ENCODE results near the gene RBM33. TPM values are rescaled to one million over a fixed set of nuclear protein-coding genes. Genes with fewer than 3 reads are reported as not detected.

RBM33 gene
- total and polyA plus RNA-seq, 7 donors: 11.6 to 49.3 (median 40.4) TPM

DNA sequence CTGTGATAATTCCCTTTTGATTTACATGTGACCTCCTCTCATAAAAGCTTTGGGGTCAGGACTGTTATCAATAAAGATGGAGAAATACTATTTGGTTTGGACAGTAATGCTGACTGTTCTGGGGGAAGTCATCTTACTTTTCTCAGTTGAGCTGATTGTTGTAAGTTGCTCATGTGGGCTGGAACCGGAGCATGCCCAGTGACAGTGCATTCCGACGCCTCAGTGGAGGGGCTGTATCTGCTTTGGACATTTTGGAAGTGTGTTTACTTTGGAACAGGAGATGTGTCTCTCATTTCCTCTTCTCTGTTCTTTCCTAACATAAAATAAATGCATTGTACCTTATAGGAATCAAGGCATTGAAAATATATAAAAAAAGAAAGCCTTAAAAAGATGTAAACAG, 30.1 kb downstream of the RBM33 start:
- peaks cover 8% of the 10 kb centered on the region for H3K4me1 ChIP-seq
- H3K27me3 ChIP-seq (ENCODE audit: insufficient read depth in 3 of 3, low read length in 2 of 3): no peaks in the 10 kb centered on the region
- DNase-seq (no peak), ATAC-seq (no peak)
- intact Hi-C loops (cut with DNase I): no loop called here
- H3K4me3 ChIP-seq: no peak overlapping the region
- 87 to 91% (median 87%) methylated on average over 3 of the region's 3 CpGs for WGBS, 3 donors
- TF ChIP-seq, protein P1, sequence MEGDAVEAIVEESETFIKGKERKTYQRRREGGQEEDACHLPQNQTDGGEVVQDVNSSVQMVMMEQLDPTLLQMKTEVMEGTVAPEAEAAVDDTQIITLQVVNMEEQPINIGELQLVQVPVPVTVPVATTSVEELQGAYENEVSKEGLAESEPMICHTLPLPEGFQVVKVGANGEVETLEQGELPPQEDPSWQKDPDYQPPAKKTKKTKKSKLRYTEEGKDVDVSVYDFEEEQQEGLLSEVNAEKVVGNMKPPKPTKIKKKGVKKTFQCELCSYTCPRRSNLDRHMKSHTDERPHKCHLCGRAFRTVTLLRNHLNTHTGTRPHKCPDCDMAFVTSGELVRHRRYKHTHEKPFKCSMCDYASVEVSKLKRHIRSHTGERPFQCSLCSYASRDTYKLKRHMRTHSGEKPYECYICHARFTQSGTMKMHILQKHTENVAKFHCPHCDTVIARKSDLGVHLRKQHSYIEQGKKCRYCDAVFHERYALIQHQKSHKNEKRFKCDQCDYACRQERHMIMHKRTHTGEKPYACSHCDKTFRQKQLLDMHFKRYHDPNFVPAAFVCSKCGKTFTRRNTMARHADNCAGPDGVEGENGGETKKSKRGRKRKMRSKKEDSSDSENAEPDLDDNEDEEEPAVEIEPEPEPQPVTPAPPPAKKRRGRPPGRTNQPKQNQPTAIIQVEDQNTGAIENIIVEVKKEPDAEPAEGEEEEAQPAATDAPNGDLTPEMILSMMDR (IDR thresholded peaks at IDR 0.05): no peak
- H3K9me3 ChIP-seq: no peaks in the 10 kb centered on the region
- no peak overlapping the region for H3K27ac ChIP-seq
- H3K36me3 ChIP-seq (ENCODE audit: insufficient read depth in 1 of 2, low read depth in 1 of 2): peaks cover 0 to 20% of the 10 kb centered on the region in 2 donors

- H3K36me3 ChIP-seq (ENCODE audit: insufficient read depth in 1 of 2, low read depth in 1 of 2): peaks cover 0 to 26% of the 10 kb centered on the region in 2 donors
- WGBS, 3 donors: 74 to 82% (median 79%) methylated on average over 8 of the region's 8 CpGs
- TF ChIP-seq, protein P1 (IDR thresholded peaks at IDR 0.05): no peak
- ATAC-seq: no peak
- intact Hi-C loops (cut with DNase I): no loop called here
- no peak for DNase-seq
- H3K4me1 ChIP-seq: peaks cover 4% of the 10 kb centered on the region
- H3K27me3 ChIP-seq (ENCODE audit: insufficient read depth in 3 of 3, low read length in 2 of 3): no peaks in the 10 kb centered on the region
- no peak overlapping the region for H3K4me3 ChIP-seq
- no peak overlapping the region for H3K27ac ChIP-seq
- no peaks in the 10 kb centered on the region for H3K9me3 ChIP-seq
Observed at GRCh38 chr7:155676052-155676451, 31.6 kb downstream of the RBM33 start.

DNA sequence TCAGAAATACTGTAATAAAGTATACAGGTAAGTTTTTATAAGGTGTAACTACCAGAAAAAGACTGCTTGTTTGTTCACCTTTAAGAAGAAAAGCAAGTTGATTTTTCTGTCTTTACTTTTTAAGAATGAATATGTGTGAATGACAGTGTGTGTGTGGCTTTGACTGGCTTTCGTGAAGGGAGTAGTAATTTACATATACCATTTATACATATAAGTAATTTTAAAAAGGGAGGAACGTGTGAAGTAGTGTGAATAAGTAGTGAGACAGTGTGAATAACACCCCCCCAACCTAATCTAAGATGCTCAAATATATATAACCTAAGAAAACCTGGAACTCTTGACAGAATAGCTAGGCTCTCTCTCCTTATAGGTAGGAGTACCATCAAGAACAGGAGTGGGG, 33.2 kb downstream of the RBM33 start:
- H3K4me3 ChIP-seq: no peak overlapping the region
- no peaks in the 10 kb centered on the region for H3K4me1 ChIP-seq
- DNase-seq: no peak
- ATAC-seq: no peak
- 88 to 93% (median 91%) methylated on average over 2 of the region's 2 CpGs for WGBS, 3 donors
- H3K36me3 ChIP-seq (ENCODE audit: insufficient read depth in 1 of 2, low read depth in 1 of 2): peaks cover 0 to 37% of the 10 kb centered on the region in 2 donors
- no peaks in the 10 kb centered on the region for H3K9me3 ChIP-seq
- TF ChIP-seq, protein P1 (IDR thresholded peaks at IDR 0.05): no peak
- H3K27ac ChIP-seq: no peak overlapping the region
- intact Hi-C loops (cut with DNase I): no loop called here
- H3K27me3 ChIP-seq (ENCODE audit: insufficient read depth in 3 of 3, low read length in 2 of 3): no peaks in the 10 kb centered on the region

- TF ChIP-seq, protein P1 (IDR thresholded peaks at IDR 0.05): no peak
- peaks cover 4% of the 10 kb centered on the region for H3K4me1 ChIP-seq
- no peak overlapping the region for H3K27ac ChIP-seq
- peaks cover 0 to 32% of the 10 kb centered on the region in 2 donors for H3K36me3 ChIP-seq (ENCODE audit: insufficient read depth in 1 of 2, low read depth in 1 of 2)
- no peaks in the 10 kb centered on the region for H3K27me3 ChIP-seq (ENCODE audit: insufficient read depth in 3 of 3, low read length in 2 of 3)
- intact Hi-C loops (cut with DNase I): no loop called here
- no peaks in the 10 kb centered on the region for H3K9me3 ChIP-seq
- no peak overlapping the region for H3K4me3 ChIP-seq
- WGBS, 3 donors: 90 to 92% (median 91%) methylated on average over 3 of the region's 3 CpGs
- ATAC-seq: no peak
- DNase-seq: no peak
Observed at GRCh38 chr7:155680124-155680523, 35.7 kb downstream of the RBM33 start.

DNA sequence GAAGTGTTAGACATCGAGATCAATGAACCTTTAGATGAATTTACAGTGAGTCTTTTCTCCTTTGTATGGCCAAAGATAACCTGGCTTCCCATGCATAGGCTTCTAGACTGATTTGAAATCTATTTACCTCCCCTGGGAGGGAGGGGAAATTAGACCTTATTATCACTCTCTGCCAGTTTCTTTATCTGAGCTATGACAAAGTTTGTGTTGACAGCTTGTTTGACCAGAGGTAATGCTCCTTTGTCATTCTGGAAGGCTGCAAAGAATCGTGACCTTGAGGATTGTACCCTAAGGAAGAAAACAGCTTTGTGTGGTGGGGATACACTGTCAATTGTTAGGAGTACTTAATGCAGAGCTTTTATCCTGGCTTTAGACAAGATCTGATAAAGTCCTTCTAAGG, 36.4 kb downstream of the RBM33 start:
- intact Hi-C loops (cut with DNase I): no loop called here
- ATAC-seq (peak in 1 of 4 donors; percentile 53), DNase-seq (no peak)
- Histone ChIP-seq H3K4me3 (no peak overlapping the region), H3K27me3 (ENCODE audit: insufficient read depth in 3 of 3, low read length in 2 of 3) (no peaks in the 10 kb centered on the region), H3K4me1 (peaks cover 6% of the 10 kb centered on the region), H3K27ac (no peak overlapping the region), H3K36me3 (ENCODE audit: insufficient read depth in 1 of 2, low read depth in 1 of 2) (peaks cover 0 to 31% of the 10 kb centered on the region in 2 donors), H3K9me3 (no peaks in the 10 kb centered on the region)
- TF ChIP-seq, protein P1 (IDR thresholded peaks at IDR 0.05): no peak
- WGBS, 3 donors: 78 to 87% (median 84%) methylated on average over 2 of the region's 2 CpGs
